GM20000 (cell line): Measurements from ENCODE around the gene ABI3BP.

Source experiments
- DNase-seq: peaks from one replicate; pipeline ENCODE4 v3.0.0; 2012; ENCODE audit warnings: low spot score
- TF ChIP-seq, protein P1 (sequence below): IDR thresholded peaks from 2 replicates; pipeline ENCODE4 v1.5.1; 2012; ENCODE audit warnings: mild to moderate bottlenecking, control low read depth; ENCODE audit errors: extremely low read depth, missing control alignments

Gene ABI3BP

DNA sequence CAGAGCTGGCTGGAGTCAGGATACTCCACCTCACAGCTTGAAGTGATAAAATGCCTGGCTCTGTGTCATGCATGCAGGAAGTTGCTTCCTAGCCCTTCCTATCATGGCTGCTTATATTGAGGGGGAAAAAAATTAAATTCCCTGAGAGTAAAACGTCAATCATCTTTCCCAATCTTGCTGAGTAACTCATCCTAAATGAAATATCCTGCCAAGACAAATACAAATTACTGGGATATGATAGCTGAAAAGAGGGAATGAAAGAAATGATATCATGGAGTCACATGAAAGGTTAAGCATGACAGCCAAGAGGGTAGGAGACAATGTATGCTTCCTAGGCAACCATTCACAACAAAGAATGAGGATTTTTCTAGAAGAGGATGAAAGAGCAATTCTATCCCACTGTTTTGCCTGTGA lies 110.6 kb downstream of the ABI3BP start:
- no peak for DNase-seq
- TF ChIP-seq, protein P1, sequence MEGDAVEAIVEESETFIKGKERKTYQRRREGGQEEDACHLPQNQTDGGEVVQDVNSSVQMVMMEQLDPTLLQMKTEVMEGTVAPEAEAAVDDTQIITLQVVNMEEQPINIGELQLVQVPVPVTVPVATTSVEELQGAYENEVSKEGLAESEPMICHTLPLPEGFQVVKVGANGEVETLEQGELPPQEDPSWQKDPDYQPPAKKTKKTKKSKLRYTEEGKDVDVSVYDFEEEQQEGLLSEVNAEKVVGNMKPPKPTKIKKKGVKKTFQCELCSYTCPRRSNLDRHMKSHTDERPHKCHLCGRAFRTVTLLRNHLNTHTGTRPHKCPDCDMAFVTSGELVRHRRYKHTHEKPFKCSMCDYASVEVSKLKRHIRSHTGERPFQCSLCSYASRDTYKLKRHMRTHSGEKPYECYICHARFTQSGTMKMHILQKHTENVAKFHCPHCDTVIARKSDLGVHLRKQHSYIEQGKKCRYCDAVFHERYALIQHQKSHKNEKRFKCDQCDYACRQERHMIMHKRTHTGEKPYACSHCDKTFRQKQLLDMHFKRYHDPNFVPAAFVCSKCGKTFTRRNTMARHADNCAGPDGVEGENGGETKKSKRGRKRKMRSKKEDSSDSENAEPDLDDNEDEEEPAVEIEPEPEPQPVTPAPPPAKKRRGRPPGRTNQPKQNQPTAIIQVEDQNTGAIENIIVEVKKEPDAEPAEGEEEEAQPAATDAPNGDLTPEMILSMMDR: no peak

DNA sequence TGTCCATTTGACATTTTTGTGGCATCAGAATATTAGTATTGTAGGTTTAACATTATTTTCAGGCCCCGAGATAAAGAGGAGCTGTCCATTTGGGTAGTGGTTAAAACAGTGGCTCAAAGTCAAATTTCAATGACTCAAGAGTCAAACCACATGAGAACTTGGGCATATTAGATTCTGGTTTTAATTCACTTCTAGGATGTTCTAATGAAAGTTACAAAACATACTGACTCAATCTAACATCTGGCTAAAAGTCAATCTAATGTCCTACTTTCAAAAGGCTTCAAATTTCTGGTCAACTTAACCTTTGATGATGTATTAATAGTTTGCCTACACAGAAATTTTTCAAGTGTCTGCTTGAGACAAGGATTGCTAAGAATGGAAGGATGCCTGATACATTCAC lies 112.4 kb downstream of the ABI3BP start:
- no peak for DNase-seq
- TF ChIP-seq, protein P1: no peak

DNA sequence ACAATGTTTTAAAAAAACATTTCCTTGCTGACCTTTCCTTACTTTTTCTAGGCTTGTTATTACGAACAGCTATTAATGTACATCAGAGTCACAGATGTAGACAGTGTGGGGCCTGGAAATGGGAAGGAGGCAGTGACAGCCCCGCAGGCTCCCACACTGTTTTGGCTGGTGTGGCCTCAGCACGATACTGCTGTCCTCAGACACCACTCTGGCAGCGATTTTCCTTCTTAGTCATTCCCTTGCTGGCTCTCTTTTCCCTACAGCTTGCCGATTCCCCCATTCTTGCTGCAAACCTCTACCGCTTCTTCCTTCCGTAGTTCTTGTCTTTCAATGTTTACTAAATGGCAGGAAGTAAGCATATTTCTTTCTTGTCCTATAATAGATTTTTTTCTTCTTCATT lies 113.1 kb downstream of the ABI3BP start:
- no peak for DNase-seq
- TF ChIP-seq, protein P1: no peak

DNA sequence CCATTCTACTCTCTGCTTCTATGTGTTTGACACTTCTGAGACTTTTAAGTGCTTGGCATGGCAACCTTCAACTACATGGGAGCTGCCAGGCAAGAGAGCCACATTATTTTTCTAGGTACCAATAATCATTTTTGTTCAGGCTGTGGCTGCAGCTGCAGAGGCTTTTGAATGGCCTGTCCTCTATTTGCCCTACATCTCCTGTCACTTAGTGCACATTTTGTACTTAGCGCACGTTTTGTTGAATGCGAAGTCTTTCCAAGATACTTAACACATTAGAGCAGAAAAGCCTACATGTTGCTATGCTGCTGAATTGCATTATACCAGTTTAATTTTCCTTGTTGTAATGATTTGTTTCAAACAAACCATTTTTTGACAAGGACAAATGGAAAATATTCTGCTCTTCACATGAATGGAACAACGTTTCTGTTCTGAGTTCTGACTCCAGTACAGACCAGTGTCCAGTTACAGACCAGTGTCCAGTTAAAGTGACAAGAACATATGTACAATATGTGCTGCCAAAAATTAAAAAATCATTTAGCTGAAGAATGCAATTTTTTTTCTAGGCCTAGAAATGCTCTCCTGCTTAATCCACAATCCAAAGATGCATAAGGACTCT lies 113.9 kb downstream of the ABI3BP start:
- TF ChIP-seq, protein P1: no peak
- DNase-seq: no peak

DNA sequence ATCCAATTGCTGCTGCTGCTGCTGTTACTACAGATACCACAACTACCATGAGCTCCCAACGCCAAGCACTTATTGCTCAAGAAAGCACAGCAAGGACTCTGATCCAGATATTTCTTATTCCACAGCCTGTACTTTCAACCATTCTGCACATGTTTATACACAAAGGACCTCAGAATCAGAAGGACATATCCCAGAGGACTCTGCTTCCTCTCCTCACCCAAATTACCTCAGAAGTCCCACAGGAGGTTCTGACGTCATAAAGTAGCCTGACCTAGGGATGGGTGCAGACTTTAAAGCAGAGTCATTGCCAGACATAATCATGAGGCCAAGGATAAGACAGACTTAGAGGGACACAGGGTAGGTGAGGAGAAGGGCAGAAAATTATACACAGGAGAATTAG lies 115.9 kb downstream of the ABI3BP start:
- TF ChIP-seq, protein P1: no peak
- no peak for DNase-seq

DNA sequence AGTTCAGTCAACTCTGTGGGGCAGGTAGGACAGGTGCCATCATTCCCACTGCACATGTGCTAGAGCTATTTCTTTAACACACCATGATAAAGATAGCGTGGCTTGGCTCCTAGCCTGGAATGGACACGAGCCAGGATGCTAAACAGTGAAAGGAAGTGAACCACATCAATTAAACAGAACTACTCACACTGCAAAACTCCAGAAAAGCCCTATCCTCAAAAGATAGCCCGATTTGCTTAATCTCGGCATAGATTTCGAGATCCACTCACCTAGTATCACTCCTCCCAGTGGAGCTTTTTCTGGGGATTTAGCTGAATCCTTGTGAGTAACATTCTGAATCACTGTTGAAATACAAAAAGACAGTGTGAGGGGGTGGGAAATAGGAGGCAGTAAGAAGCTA lies 118.0 kb downstream of the ABI3BP start:
- no peak for DNase-seq
- TF ChIP-seq, protein P1: no peak

DNA sequence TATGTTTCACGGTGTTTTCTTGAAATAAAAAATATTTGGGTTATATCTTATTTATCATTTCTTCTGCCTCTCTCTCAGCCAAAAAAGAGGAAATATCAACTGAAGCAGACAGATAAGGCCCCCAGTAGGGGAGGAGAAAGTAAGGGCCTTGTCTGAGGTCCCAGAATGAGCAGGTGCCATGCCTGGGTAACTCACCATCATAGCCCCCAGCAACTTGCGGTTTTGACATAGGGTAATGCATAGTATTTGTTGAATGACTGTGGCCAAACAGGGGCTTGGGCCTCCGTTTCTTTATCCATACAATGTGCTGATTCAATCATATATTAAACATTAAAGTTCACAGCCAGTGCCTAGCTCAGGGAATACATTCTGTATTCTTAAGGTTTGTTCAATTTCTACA lies 119.6 kb downstream of the ABI3BP start:
- TF ChIP-seq, protein P1: no peak
- DNase-seq: no peak
